ENCODE measurements around the gene FAM53B. TPM values are rescaled to one million over a fixed set of nuclear protein-coding genes. Genes with fewer than 3 reads are reported as not detected.

Gene FAM53B
- total RNA-seq, 1 donor from 2014 or later: 24.9 TPM

GRCh38 chr10:124741922-124742412 is 2.2 kb downstream of the FAM53B start:
- no peak for ATAC-seq

- ATAC-seq: peak; percentile 34
Observed at GRCh38 chr10:124741281-124741921, 2.8 kb downstream of the FAM53B start.

- peak; percentile 16 for ATAC-seq
Observed at GRCh38 chr10:124740369-124741280, 3.6 kb downstream of the FAM53B start.

- ATAC-seq: no peak
Observed at GRCh38 chr10:124739986-124740368, 4.2 kb downstream of the FAM53B start.

- no peak for ATAC-seq
Observed at GRCh38 chr10:124739119-124739921, 4.9 kb downstream of the FAM53B start.

- ATAC-seq: no peak
Observed at GRCh38 chr10:124738441-124738840, 5.7 kb downstream of the FAM53B start.

GRCh38 chr10:124737708-124738107 is 6.5 kb downstream of the FAM53B start:
- no peak for ATAC-seq

- ATAC-seq: peak; percentile 25
Observed at GRCh38 chr10:124737221-124737620, 7.0 kb downstream of the FAM53B start.

- ATAC-seq: peak; percentile 71
Observed at GRCh38 chr10:124736491-124737136, 7.6 kb downstream of the FAM53B start.

- ATAC-seq: no peak
Observed at GRCh38 chr10:124735491-124736286, 8.5 kb downstream of the FAM53B start.

GRCh38 chr10:124734311-124735166 is 9.6 kb downstream of the FAM53B start:
- ATAC-seq: no peak

GRCh38 chr10:124733571-124734245 is 10.5 kb downstream of the FAM53B start:
- ATAC-seq: no peak

- peak; percentile 59 for ATAC-seq
Observed at GRCh38 chr10:124732931-124733570, 11.1 kb downstream of the FAM53B start.

GRCh38 chr10:124731551-124731950 is 12.6 kb downstream of the FAM53B start:
- ATAC-seq: no peak

GRCh38 chr10:124730790-124731189 is 13.4 kb downstream of the FAM53B start:
- no peak for ATAC-seq

- ATAC-seq: no peak
Observed at GRCh38 chr10:124728830-124729661, 15.1 kb downstream of the FAM53B start.

- ATAC-seq: peak; percentile 19
Observed at GRCh38 chr10:124728071-124728829, 15.9 kb downstream of the FAM53B start.
